Hepatic stellate cell (primary cell): ENCODE results near the gene RHBDF1.
A peak's percentile ranks its signal among the peaks of the same experiment; 100 is the strongest.

Experiments used
- DNase-seq: peaks from one replicate; pipeline ENCODE4 v3.0.0; 2011; ENCODE audit warnings: low spot score

Gene RHBDF1

DNA sequence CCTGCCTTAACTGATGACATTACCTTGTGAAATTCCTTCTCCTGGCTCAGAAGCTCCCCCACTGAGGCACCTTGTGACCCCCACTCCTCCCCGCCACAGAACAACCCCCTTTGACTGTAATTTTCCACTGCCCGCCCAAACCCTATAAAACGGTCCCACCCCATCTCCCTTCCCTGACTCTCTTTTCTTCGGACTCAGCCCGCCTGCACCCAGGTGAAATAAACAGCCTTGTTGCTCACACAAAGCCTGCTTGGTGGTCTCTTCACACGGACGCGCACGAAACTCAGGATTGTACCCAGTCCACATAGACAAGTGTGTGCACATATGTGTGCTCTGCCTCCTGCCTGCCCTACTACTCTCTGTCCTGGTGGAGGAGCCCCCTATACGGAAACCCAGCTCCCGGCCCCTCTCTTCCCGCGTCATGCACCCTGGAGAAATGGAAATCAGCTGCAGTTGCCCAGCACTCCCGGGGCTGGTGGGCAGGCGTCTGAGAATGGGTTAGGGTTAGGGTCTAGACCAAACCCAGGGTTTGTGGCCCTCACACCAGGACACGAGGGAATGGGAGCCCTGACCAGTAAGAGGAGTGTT, 2.4 kb upstream of the RHBDF1 start:
- DNase-seq, result no peak

DNA sequence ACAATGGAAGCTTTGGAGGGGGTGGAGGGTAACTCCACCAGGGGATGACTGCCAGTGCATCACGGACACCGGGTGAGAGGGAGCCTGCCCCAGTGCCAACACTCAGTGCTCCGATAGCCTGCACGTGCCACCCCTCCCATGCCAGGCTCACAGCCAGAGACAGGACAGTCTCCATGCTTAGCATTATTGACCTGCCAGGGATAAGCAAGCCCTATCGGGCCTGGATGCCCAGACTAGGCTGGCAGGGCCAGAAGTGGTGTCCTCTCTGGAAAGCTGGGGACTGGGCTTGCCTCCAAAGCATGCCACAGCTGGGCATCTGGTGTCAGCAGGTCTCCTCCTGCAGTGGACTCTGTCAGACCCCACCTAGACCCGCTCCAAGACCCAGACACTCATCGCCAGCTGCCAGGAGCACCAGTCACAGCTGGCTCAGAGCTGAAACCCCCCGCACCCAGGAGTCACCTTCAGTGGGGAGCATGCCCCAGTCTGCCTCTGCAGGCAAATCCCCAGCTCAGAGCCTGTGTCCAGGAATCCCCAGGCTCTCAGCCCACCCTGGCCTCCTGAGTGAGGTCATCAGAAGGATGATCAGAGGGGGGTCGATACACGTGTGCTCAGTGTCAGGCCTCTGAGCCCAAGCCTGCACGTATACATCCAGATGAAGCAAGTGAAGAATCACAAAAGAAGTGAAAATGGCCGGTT, 1.8 kb upstream of the RHBDF1 start:
- DNase-seq, result no peak

DNA sequence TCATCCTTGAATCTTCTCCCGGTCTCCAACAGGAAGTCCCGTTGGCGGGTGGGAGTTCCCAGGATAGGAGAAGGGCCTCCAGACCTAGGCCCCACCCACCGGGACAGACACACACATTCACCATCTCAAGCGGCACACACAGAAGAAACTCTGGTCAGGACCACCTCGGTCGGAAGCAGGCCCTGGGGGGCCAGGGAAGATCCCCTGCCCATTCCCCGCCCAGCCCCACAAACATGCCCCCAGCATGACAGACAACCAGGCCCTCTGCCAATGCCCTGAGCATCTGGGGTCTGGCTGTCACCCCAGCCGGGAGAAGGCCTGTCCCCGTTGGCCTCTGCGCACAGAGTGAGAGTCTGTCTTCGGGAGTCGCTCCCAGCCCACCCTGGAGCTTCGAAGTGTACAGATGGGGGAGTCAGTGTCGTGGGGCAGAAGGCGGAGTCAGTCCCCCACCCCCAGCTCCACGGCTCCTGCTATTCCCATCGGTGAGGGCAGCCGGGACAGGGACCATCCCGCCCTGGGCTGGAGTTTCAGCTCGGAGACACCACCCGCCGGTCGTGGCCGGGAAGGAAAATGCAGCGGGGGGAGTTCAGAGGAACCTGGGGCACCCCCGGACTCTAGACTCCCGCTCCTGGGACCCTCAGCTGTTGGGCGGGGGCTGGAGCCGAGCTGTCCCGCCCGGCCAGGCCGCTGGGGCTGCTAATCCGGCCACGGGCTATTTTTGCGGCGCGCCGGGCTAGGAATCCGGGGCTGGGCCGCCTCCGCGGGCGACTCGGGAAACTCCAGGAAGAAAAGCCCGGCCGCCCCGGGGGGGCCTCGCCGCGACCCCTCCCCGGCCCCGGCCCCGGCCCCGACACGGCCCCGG, 660 bp downstream of the RHBDF1 start:
- peak; percentile 94 for DNase-seq

DNA sequence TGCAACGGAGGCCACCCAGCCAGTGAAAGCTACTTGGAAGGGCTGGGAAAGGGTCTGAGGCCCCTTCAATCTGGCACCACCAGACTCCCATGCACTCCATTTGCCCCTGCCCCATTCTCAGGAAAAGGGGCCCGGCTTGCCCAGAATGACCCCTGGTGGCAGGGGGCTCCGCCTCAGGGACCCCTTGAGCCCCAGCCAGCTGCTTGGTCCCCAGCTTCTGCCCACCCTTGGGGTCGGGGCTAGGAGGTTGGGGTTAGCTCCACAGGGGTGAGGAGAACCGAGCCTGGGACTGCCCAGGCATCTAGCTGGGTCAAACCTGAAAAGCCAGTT, 1.3 kb downstream of the RHBDF1 start:
- DNase-seq, result no peak

DNA sequence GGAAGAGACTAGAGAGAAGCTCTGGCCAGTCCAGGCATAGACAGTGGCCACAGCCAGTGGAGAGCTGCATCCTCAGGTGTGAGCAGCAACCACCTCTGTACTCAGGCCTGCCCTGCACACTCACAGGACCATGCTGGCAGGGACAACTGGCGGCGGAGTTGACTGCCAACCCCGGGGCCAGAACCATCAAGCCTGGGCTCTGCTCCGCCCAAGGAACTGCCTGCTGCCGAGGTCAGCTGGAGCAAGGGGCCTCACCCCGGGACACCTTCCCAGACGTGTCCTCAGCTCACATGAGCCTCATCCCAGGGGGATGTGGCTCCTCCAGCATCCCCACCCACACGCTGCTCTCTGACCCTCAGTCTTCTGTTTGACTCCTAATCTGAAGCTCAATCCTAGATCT, 3.2 kb downstream of the RHBDF1 start:
- DNase-seq, result no peak

DNA sequence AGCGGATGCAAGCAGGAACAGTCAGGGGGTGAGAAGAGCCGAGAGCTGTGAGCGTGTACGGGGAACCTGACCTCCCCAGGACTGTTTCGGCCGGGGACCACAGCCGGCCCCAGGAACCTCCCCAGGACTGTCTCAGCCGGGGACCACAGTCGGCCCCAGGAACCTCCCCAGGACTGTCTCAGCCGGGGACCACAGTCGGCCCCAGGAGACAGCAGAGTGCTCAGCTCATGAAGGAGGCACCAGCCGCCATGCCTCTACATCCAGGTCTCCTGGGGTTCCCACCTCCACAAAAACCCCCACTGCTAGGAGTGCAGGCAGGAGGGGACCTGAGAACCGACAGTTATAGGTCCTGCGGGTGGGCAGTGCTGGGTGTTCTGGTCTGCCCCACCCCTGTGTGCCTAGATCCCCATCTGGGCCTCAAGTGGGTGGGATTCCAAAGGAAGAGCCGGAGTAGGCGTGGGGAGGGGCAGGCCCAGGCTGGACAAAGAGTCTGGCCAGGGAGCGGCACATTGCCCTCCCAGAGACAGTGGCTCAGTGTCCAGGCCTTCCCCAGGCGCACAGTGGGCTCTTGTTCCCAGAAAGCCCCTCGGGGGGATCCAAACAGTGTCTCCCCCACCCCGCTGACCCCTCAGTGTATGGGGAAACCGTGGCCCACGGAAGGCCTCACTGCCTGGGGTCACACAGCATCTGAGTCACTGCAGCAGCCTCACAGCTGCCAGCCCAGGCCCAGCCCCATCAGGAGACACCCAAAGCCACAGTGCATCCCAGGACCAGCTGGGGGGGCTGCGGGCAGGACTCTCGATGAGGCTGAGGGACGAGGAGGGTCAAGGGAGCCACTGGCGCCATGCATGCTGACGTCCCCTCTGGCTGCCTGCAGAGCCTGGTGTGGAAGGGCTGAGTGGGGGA, 4.3 kb downstream of the RHBDF1 start:
- peak; percentile 67 for DNase-seq

DNA sequence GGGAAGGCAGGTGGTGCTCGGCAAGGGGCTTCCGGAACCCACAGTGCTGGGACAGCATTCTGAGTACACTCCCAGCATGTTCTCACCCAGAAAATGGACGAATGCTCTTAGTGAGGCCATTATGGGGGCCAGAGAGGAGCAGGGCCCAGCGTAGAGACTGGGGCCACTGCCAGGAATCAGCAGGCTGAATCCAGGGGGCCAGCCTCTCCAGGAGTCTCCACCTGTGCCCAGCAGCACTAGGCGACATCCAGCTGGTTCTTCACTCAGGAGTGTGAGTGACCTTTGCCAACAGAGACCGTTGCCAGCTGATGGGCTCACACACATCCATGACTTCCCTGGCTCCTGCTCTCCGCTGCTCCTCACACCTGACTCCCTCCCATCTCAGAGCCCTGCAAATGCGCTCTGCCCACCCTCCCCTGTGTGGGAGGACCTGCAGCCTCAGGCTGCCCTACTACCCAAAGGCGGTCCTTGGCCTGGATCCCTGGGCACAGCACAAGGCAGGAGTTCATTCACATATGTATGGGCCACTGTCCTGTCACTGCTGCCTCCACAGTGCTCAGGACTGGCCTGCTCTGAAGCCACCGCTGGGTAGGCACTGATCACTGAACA, 5.1 kb downstream of the RHBDF1 start:
- DNase-seq, result no peak

DNA sequence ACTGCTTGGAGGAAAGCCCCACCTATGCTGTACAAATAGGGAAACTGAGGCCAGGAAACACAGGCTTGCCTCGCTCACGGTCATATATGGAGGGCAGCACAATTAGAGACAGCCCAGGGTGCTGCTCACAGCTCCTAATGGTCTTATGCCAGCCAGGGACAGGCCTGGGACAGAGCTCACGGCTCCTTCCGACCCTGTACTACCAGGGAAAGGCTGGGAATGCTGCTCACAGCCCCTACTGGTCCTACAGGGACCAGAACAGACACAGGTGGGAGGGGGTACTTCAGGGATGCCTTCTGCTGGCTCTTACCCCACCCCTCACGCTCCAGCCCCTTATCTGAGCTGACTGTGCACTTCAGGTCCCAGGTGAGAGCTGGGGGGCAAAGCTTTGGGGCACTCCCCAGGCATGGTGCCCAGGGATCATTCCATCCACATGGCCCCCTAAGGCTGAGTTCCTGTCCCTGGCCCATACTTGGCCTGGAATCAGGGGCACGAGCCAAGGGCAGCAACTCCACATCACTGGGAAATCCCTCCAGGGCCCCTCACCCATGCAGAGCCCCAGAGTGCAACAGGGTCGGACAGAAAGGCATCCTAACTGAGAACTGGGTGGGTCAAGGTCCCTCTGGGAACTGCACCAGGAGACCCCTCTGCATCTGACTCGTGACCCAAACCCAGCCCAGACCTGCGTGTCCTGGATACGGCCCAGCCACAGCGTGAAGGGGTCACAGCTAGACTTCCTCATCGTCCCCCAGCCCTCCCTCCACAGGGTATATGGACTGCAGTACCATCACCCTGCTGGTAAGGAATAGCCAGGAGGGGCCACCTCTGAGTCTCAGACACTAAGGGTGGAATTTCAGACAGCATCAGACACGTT, 5.9 kb downstream of the RHBDF1 start:
- DNase-seq, result no peak

DNA sequence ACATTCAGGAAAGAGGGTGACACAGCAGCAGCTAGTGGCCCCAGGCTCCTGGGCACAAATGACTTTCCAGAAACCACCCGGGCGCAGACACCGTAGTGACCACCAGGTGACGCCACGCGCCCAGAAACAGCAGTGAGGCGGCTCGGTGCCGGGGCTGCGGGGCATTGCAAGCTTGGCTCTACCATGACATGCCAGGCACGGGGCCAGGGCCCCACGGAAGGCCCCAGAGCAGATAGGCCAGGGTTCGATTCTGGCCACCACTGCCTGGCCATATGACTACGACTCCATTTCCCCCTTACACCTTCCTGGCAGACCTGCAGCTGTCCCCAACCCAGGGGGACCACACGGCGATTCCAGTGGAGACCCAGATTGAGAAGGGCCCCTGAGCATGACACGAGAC, 6.7 kb downstream of the RHBDF1 start:
- peak; percentile 90 for DNase-seq

DNA sequence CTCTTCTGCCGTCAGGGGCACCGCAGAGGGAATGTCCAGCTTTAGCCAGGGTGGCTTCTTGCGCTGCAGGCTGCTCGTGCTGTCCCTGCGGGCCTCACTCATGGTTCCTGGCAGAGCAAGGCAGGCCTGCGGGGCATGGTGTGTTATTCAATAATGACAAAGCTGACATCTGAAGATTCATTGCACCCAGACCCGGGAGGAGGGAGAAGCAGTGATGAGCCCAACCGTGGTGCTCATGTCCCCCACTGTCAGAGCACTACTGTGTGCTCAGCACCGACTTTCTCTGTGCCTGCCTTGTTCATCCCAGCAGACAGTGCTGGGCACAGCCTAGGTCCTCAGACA, 7.5 kb downstream of the RHBDF1 start:
- no peak for DNase-seq

DNA sequence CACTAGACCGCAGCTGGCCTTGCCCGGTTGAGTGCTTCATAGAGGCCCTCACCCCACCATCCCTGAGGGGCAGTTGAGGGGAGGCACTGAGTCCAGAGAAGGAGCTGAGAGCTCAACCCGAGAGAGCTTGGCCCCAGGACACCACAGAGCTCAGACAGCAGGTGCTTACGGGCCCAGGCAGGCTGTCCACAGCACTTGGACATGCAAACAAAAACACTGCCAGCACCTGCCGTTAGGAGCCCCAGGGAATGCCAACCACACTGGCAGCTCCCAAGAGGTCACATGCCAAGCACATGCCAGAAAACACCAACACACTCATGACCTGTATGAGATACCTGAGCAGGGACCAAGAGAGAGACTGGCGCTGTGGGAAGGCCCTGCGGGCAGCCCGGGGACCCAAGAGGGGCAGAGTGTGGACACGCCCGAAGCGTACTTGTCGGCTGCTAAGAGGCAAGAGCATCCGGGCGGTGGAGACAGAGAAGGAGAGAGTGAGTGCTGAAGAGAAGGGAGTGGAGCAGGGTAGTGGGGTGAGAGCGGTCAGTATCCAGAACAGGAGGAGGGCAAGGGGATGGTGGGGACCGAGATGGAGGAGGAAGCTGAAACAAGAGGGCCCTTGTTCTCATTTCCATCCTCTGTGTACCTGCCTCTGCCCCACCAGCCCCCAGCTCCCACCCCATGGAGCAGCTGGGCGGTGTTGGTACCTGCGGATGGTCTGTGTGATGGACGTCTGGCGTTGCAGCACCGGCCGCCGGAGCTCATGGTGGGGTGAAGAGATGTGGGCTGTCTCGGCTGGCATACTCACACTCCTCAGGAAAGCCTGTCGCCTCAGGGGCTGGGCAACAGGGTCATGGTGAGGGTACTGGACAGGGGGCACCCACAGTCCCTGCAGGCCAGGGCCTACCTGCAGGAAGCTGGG, 8.2 kb downstream of the RHBDF1 start:
- no peak for DNase-seq

DNA sequence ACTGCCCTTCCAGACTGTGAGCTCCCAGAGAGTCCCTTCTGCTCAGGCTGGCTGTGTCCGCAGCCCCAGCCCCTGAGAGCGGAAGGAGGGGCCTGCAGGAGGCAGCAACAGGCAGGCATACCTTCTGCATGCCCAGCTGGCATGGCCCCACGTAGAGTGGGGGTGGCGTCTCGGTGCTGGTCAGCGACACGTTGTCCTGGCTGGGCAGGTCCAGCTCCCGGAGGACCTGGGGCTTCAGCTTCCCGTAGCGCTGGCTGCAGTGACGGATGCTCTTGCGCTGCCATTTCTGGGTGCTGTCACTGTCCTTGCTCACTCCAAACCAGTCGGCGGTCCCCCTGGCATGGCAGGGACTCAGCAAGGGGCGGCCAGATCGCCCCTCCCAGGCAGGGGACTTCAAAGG, 9.0 kb downstream of the RHBDF1 start:
- no peak for DNase-seq

DNA sequence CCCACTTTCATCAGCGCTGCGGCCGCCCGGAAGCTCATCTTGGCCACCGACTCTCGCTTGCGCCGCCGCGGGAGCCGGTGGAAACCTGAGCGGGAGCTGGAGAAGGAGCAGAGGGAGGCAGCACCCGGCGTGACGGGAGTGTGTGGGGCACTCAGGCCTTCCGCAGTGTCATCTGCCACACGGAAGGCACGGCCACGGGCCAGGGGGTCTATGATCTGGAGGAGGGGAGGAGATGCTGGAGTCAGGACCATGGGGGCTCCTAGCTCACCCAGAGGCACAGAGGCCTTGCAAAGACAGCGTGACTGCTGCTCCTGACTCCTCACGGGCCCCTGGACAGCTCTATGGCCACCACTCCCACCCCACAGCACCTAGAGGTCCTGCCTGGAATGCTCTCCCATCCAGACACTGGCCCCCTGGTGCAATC, 9.5 kb downstream of the RHBDF1 start:
- DNase-seq, result no peak

DNA sequence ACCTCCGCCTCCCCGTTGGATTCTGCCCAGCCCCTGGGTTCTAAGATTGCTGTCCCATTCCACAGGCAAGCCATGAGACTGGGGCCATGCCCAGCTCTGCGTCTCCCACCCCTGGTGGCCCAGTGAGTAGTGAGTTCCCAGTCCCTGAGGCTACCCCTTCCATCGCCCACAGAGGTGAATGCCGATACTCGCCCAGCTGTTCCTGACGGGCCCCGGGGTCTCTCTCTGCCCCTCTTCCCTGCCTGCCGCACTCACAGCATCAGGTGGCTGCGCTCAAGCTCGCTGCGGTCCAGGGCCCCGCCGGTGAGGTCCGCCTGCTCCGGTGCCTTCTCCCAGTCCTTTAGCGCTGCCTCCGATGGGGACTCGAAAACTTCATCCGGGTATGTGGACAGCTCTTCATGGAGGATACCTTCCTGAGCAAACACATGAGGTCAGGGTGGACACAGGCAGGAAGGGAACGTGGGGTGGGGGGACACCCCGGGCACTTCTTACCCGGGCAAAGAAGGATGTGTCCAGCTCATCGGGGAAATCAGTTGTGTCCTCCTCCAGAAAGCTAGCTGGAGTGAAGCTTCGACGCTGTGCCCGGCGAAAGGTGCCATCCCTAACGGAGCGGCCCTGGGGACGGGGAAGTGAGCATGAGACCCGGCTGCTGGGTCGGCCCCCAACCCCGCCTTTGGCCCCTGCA, 10.0 kb downstream of the RHBDF1 start:
- DNase-seq, result no peak

DNA sequence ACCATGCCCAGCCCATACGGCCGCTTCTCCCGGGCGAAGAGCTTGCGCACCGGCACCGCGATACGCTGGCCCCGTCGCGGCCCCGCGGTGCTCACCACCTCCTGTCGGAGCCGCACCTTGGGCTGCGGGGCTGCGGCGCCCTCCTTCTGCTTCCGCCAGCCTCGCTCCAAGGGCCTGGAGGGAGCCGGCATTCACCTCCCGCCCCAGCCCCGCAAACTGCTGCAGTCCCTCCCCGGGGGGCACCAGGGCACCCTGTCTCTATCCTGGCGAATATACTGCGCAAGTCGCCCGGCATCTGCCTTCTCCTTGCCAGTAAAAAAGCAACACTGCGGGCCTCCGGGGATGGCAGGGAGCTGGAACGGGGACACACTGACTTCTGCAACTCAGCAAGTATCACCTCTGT, 10.6 kb downstream of the RHBDF1 start:
- no peak for DNase-seq

DNA sequence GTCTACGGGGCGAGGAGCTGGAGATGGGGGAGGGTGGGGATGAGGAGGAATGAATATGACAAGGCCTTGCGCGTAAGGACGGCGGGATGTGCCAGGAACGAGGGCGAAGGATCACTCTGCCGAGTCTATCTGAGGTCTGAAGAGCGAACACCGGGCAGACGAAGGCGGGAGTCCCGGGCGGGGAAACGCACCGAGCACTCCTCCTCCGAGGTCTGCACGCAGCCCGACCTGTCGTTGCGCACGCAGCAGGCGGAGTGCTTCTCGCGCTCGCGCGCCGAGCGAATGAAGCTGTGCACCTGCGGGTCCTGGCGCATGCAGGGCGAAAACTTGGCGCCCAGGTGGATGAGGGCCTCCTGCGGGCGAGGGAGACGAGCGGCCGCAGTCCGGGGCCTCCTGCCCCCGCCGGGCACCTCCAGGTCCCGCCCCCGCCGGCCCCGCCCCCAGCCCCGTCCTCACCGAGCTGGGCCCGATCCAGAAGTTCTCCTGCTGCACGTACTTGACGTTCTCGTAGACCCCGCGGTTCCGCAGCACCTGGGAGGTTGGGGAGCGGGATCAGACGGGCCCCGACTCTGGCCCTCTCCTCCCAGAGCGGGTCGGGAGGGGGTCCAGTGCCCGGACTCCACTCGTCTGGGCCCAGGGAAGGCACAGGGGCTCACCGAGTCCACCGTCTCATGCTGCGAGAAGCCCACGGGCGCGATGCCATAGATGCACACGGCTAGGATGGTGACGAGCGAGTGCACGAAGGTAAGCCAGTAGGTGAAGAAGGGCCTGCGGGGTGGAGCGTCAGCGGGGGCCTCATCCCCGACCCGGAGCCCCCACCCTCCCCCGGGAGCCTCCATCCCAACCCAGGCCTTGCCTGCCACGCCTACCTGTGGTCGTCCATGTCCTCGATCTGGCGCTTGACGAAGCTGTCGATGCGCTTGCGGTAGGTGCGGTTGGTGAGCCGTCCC, 11.2 kb downstream of the RHBDF1 start:
- DNase-seq, result no peak

DNA sequence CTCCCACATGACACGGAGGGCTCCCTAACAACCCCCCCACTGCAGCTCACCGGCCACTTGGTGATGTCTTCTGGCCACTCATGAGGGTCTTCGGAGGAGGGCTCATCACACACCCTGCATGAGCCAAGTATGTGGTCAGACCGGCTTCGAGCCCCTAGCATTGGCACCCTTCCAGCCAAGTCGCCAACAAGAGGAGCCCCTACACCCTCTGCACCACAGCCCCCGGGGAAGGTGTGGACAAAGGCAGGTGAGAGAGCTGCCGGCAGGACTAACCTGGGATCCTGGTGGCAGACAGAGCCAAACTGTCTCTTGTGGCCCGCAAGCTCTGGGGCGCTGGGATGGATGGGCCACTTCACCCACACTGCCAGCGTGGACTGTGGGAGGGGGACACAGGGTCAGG, 12.3 kb downstream of the RHBDF1 start:
- DNase-seq, result no peak

DNA sequence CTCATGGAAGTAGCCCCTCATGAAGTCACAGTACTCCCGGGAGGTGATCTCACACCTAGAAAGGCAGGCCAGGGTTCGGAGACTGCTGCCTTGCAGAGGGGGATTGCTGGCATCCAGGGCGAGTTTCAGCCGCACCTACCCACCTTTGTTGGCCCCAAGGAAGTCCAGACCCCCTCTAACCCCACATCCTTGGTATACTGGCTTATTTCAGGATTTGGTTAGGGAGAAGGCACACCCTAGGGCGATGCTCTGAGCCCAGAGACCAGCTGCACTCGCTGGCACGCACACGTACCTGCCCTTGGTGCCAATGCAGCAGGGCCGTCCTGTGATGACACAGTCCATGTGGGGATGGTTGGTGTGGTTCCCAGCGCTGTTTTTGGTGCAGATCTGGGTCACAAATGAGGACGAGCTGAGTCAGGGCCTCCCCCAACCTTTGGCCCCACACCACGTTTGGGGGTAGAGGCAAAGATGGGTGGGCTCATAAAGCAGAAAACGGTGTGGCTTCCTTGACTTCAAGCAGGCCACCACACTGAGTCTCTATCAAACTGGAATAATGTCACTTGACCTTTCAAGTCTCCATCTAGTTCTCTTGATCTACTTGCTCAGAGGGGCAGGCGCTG, 12.9 kb downstream of the RHBDF1 start:
- DNase-seq, result no peak
